Pulmonary artery endothelial cell (primary cell): ENCODE data around the gene MYPN. TPM values are rescaled to one million over a fixed set of nuclear protein-coding genes. Genes with fewer than 3 reads are reported as not detected.
"Not testable (repeated sequence)": the region's sequence is repeated elsewhere in the genome, so short reads cannot be mapped to it uniquely, and the experiment has no call there.

ENCODE experiments used
- DNase-seq: peaks from one replicate; pipeline ENCODE4 v3.0.0-alpha.2; 2011; ENCODE audit warnings: low read depth, low spot score
- total RNA-seq: library from RNA; depleted of rRNA; stranded (reverse); fragments of >200 nt; gene quantifications from 2 replicates; pipeline ENCODE4 v1.2.3, GENCODE V29; 2014

Gene MYPN
- total RNA-seq, 1 donor from 2014 or later = under 0.01 TPM

DNA sequence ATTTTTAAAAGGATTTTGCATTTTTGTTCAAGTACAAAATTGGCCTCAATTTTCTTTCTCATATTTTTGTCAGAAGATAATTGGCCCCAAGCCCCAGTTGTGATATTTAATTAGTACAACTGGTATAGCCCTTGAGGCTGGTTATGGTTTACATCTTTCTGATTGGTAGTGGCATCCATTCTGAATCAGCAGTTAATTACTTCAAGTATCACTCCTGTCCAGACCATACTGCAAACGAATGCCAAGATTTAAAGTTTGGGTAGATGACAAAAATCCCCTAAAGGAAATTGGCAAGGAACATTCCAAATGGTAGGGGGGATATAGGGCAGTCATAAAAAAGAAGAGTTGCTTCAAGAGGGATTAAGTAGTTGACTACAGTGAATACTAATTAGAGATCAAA is 23.1 kb downstream of the MYPN start:
- no peak for DNase-seq

DNA sequence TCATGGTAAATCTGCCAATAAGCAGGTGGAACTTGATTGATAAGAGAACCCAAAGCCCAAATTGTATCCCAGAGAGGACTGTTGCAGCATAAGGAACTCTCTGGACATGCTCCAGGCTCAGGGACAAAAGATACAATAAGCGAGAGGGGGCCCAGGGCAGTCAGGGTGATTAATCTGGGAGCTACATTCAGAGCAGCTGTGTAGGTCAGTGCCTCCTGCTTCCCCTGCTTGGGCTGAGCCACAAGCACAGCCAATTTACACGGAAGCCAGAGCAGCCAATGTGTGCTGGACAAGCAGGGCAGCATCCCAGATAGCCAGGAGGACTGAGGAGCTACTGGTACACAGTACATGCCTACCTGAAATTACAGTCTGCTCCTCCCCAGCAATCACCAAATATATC is 24.2 kb downstream of the MYPN start:
- DNase-seq = no peak

DNA sequence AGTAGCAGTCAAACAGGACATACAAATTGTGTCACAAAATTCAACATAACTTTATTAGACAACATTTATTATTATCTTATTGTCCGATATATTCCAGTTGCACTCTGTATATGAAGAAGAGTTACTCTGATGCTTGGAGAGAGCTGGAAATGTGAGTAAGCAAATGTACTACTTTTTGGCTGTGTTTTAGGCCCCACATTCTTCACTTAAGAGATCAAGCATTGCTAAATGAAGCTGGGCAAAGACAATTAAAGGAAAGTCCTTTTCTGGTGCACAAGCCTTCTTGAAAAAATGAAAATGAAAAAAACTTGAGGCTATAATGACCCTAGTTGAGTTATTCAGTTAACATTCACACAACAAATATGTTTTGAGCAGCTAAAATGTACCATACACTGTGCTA is 26.1 kb downstream of the MYPN start:
- no peak for DNase-seq

DNA sequence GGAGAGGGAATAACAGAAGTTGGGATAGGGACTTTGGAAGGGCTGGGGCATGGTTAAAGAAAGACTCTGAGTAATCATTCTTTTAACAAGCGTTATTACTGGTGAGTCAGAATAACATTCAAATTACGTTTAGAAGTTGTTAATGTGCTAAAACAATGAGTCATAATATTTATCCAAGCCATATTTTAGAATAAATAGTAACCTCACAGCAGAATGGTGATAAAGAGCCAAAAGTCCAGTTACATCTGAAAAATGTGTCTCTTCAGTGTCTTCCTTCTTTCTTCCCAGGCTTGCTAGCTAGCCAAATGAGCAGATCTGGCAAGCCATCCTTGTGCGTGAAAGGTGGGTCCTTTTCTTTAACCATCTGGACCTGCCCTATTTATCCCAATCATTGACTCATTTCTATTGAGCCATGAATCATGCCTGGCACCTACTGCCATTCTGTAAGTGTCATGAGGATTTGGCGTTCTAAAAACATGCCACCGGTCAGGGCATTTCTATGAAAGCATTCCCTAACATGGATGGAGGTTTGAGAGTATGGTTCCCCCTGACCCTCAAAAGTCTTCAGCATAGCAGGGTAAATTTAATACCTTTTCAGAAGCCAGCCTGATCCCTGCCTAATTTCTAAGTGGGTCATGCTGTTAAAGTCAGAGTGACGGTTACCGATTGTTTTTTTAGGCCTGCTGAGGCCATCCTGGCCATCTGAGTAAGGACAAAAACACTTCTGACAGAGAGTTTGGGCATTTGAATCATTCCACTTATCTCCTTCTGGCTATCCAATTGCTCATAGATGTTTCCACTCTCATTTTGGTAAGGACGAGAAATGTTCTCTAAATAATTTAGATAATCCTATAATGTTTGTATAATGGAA is 26.9 kb downstream of the MYPN start:
- no peak for DNase-seq

DNA sequence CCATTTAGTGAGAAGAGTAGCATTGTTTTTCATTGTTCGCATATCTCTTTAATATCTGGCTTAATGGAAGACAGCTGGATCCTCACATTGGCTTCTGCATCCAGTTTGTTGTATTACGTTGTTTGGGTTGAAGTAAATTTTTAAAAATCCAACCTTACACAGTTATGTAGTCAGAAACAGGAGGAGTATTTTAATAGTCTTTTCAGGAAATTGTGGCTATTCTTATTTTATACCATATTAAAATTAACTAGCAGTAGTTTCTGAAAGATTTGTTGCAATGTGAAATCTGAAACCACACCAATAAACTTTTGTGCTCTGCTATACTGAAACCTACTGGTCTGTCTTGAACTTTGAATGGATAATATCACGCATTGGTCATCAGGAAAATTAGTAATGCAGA is 27.9 kb downstream of the MYPN start:
- DNase-seq = no peak

DNA sequence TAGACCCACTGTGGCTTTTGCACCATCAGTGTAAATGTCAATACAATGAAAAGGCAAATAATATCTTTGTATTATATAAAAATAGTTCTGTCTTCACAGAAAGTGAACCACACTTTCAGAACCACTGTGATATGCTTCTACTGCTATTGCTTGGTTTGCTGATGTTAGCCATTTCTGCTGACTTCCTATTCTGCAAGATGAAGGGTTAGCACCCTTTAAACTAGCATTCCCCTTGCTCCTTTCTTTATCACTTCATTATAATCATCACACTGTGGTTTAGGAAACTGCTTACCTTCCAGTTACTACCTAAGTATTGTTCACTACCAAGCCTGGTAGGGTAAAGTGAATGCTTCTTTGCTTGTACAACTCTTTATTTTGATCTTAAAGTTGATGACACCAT is 29.2 kb downstream of the MYPN start:
- DNase-seq = no peak

DNA sequence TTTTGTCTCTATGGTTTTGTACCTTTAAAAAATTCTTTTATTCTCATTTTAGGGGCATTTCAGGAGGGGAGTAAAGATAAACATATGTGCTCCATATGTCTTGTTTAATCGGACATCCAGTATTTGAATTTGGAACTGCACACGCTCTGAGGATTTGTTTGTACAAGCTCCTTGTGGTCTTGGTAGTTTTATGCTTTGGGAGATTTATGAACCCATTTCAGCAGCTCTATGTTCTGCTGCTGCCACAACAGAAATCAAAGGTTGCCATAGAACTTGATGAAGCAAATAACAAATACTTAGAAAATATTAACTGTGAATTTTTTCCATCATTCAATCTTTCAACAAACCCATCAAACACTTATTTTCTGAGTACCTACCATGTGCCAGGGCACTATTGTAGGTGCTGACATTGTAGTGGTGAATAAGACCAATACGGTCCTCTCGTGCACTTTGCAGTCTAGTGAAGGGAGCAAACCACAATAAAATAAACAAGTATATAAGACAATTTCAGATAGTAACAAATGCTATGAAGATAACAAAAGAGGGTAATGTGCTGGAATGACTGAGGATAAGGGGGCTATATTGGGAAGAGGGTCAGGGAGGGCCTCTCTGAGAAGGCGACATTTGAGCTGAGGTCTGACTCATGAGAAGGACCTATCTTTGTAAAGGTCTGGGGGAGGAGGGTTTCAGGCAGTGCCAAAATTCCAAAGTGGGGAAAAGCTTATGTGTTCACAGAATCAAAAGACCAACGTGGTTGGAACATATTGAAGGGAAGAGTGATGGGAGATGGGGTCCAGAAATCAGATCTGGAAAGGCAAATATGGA is 30.4 kb downstream of the MYPN start:
- no peak for DNase-seq

- no peak for DNase-seq
Measured at GRCh38 chr10:68142761-68143160, 33.5 kb downstream of the MYPN start.

GRCh38 chr10:68144709-68145108 is 35.4 kb downstream of the MYPN start:
- DNase-seq = no peak

- no peak for DNase-seq
Measured at GRCh38 chr10:68145705-68146104, 36.4 kb downstream of the MYPN start.

DNA sequence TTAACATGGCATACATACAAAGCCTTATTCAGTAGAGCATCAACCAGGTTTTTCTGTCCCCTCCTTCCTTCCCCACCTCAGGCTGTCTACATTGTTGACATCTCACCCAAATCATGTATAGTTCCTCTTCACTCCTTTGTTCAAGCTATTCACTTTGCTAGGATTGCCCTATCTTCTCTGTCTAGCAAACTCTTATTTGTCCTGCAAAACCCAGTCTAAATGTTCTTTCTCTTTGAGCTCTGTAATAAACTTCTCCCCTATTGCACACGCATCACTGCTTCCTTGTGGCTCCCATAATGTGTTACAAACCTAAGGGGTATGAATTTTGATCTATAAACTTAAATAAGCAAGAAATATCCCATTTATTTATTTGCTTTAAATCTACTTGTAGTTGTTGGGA is 36.8 kb downstream of the MYPN start:
- DNase-seq = no peak

DNA sequence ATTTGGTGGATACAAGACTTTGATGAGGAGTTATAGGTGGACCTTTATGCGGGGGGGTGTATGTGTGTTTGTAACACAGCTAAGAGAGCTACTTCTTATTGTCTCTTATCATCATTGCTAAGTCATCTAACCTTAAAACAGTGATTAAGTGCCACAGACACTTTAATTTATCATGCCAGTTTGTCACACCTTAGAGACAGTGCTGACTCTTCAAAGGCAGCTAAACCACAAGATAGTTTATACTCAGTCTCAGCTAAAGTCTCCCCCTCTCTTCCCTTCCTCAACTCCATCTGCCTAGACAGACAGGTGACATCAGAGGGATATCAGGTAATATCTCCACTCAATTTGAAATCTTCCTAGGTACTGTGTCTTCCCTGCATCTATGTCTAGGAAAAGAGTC is 42.2 kb downstream of the MYPN start:
- DNase-seq = no peak

DNA sequence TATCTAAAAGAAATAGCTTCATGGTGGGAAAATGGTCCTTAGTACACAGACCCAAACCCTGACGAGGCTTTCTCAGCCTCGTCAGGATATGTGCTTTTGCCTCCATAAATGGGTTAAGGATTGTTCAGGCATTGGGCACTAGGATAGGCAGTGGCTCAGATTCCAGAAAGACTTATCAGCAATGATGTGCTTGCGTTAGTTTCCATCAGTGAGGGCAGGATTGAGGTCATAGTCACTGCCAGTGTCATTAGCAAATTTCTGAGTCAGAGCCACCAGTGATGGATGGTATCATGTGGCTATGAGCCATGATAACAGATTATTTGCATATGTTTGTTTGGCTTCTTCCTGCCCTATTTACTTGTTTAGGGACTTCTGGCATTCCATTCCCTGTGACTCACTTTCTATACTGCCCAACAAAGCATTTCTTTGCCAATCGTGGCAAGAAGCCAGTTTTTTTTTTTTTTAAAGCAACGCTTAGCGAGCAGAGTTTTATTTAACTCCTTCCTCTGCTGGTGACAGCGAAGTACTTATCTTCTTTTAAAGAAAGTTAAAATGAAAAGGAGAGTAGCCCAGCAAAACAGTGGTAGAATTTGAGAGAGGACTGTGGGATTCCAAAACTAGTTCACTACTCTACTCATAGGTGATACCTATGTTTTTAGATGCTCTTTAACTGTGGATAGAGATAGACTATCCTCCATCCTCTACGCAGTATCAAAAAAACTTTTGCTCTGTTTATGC is 44.4 kb downstream of the MYPN start:
- DNase-seq = peak; percentile 85

GRCh38 chr10:68154211-68154497 is 44.9 kb downstream of the MYPN start:
- no peak for DNase-seq

DNA sequence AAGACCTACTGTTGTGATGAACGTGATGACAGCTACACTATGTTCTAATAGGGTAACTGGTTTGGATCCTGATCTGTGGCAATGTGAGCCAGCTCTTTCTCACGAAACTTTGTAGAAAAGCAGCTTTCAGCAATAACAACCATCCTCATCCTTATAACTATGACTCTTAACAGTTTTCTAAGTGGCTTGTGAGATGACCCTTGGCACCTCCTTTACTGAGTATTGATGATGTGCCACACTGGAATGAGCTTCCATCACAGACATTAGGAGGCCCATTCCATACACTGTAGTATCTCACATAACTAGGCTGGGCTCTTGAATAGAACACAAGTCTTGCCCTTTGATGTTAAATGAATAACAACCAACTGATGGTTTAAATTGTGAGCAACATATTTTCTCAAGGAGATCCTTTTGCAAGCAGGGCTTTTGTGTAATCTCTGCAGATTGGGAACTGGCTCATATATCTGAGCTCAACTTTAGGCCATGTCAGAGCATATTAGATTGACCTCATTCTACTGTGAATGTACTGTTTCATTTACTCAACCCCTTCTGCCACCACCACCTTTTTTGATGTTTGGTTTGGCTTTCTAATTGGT is 46.4 kb downstream of the MYPN start:
- no peak for DNase-seq

DNA sequence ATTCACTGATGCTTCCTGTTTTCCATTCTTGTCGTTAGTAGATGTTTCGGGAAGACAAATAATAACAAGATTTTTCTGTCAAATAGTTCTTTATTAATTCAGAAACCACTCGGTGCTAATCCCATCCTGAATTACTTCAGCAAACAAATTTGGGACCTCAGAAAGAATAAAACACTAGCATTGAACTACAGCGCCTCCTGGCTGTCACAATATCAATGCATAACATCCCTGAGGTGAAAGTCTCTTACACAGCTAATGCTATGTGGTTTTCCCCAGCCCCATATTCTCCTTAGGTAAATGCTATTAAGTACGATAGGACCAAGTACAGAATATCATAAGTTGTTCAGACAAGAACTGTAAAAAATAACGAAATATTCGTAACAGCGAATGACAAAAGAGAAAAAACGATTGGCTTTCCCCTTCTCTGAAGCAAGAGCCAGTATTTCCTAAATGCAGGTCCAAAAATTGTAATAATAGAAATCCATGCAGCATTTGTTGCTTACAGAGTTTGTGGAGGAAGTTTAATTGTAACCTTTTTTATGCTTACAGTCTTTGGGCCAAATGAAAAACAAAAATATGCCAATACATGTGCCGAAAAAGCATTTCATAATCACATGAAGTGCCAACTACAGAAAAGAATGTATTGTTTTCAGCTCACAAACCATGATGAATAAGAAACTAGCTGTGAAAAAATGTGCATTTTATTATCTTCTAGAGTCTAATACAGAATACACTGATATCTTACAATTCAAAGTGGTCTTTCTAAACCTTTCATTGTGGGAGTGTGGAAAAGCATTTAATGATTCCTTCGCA is 47.3 kb downstream of the MYPN start:
- DNase-seq = no peak

- not testable (repeated sequence) for DNase-seq
Measured at GRCh38 chr10:68157522-68157921, 48.2 kb downstream of the MYPN start.

DNA sequence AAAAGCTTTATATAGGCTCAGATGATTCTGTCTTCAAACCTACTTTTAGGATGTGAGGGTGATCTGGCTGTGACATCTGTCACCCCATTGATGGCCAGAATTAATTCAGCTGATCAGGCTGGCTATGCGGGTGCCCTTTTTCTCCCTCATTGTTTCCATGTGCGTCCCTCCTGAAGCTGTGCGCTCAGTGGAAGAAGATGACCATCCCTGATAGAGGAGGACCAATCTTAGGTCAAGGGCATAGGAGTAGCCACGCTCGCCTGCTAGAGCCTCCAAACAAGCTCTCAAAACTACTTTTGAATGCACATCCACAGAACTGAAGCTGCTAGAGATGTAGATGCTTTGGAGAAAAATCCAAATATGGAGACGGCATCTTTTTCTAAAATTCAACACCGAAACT is 48.7 kb downstream of the MYPN start:
- no peak for DNase-seq

GRCh38 chr10:68163735-68164134 is 54.4 kb downstream of the MYPN start:
- no peak for DNase-seq

DNA sequence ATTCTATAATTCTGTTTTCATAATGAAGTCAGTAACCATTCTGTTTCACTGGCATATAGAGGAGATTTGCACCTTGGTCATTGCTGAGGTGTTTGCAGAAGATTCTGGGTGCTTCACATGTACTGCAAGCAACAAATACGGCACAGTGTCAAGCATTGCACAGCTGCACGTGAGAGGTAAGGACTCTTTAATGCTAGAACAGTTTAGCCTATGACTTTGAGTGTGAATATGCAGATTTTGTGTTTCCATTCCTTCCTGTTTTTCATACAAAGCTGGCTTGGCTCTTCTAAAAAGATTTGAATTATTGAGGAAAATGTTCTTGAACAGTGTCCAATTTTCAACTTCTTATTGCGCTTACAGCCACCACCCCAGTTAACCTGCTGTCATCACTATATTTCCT is 56.4 kb downstream of the MYPN start:
- no peak for DNase-seq
